Activated CD4-positive, alpha-beta T cell treated with anti-CD3 and anti-CD28 coated beads, Interleukin-2, amount 50 U/mL, for 24 hours (primary cell): ENCODE results near the gene SASH1.
"Not testable (repeated sequence)": the region's sequence is repeated elsewhere in the genome, so short reads cannot be mapped to it uniquely, and the experiment has no call there.

Experiments used
- DNase-seq, 2 donors: peaks; one replicate each; pipeline ENCODE4 v3.0.0-alpha.2; 2020; ENCODE audit warnings: low read depth in 1 of 2, low spot score in 1 of 2

SASH1 gene

DNA sequence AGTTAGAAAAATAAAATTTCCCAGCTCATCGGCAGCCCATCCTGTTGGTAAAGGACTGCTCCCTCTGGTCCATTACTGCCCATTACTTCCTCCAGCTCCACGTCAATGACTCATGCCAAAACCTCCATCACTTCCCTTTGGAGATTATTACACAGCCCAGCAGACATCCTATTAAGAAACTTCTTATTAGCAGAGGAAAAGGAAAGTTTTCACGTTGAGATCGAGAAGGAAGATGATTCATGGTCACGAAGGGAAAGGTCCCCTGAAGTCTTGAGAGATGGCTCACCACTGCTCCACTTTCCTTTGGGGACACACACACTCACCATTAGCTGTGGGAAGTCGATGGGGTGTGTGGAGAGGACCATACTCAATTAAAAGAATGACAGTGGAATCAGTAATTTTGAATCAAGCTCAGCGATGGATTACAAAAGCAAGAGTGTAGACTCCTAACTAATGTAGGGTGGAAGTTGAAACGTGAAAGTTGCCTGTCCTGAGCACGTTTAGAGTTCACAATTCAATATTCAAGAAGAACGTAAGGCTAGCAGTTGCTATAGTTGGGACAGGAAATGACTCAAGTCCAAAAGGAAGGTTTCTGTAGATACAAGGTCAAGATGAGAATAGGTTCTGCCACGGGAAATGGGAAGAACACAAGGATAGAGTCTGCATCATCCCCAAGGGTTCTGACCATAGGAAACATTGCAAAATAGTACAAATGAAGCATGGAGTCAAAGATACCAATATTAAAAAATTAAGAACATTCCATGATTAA is 21.6 kb downstream of the SASH1 start:
- DNase-seq, result no peak

GRCh38 chr6:148365041-148365440 is 22.4 kb downstream of the SASH1 start:
- no peak for DNase-seq

- no peak for DNase-seq
Observed at GRCh38 chr6:148367411-148368024, 24.9 kb downstream of the SASH1 start.

- no peak for DNase-seq
Observed at GRCh38 chr6:148370176-148370575, 27.5 kb downstream of the SASH1 start.

GRCh38 chr6:148374040-148374774 is 31.6 kb downstream of the SASH1 start:
- DNase-seq, result no peak

- no peak for DNase-seq
Observed at GRCh38 chr6:148375401-148375800, 32.8 kb downstream of the SASH1 start.

- DNase-seq, result no peak
Observed at GRCh38 chr6:148379481-148379880, 36.8 kb downstream of the SASH1 start.

DNA sequence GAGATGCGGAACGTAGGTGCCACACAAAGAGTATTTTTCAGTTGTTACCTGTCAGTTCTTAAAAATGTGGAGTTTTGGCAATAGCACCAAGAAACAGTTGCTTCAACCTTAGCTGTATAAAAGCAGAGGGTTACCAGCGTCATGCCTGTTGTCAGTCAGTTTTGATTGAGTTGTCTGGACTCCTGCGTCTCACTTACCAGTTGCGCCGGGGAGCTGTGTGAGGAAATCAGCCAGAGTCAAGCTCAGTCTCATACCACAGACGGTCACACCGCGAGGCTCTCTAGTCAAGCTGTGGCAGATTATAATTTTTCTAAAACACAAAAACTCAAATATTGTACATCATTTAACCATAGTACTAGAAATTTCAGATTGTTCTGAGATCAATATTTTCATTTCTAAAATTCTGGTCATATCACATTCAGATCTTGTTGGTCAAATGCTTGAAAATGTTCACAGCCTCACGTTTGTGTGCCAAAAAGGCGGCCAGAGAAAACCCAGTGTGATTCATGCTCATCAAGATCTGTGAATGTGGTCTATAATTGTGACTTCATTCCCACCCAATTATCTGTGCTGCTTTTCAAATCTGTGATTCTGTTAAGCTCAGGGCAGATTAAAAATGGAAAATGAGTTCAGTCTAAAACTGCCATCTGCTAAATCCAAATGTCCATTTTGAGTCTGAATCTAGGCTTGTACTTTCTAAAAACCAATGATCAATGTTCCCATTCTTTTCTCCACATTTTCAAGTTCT is 37.5 kb downstream of the SASH1 start:
- no peak for DNase-seq

DNA sequence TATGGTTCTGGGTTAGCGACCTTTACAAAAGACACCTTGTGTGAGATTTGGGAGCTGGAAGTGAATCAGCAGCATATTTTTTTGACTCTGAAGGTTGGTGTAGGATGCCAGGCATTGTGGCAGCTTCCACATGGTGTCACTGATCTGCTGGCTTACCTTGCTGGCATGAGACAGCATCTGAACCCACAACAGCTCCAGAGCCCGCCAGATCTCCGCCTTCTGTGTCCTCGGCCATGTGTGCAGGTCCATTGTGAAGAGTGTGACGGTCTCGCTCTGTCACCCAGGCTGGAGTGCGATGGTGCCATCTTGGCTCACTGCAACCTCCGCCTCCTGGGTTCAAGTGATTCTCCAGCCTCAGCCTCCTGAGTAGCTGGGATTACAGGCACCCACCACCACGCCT is 39.4 kb downstream of the SASH1 start:
- DNase-seq, result not testable (repeated sequence)

GRCh38 chr6:148382861-148383260 is 40.2 kb downstream of the SASH1 start:
- DNase-seq, result no peak

DNA sequence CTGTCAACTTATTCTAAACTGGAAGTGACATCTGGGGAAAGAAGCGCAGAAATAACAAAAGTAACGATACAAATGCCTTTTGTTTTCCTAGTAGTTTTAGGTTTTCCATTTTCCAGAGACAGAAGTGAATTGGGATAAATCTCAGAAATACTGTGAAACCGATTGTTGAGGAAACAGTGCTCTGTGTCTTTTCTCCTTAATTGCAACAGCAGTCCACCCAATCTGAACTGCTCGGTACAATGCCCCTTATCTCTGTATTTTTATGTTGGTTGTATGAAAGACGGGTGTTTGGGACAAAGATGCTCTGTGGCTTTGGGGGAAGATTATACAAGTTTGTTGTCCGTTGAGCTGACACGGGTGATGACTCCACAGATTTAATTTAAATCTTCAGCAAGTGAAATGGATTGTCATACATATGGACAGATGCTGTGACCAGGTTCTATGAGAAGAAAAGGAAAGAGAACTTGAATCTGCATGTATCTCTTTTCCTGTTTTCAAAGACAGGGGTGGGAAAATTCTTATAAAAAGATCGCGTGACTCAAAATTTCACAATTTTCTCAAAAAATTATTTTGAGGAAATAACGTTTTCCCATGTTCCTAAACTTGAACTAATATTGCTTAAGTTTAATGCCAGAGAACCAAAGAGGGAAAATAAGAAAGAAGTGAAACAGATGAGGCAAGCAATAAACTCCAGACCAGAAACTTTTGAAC is 41.2 kb downstream of the SASH1 start:
- no peak for DNase-seq

- no peak for DNase-seq
Observed at GRCh38 chr6:148385379-148385778, 42.7 kb downstream of the SASH1 start.

GRCh38 chr6:148388521-148388920 is 45.9 kb downstream of the SASH1 start:
- DNase-seq, result no peak

DNA sequence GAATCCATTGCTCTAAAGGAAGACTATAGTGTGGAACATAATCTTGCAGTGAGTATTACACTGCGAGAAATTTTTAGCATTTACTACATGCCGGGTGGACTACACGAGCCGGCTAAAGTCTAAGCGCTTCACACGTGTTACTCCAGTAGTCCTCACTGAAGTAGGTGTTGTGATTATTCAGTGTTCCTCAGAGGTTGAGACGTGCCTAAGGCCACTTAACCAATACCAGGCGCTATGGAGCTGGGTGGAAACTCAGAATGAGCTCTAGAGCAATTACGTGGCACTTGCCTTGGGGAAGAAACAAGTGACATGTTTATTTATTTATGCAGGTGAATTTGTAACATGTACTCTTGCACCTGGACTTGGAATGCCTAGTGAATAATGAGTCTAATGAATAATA is 46.4 kb downstream of the SASH1 start:
- DNase-seq, result no peak

GRCh38 chr6:148389917-148390316 is 47.3 kb downstream of the SASH1 start:
- DNase-seq, result no peak

DNA sequence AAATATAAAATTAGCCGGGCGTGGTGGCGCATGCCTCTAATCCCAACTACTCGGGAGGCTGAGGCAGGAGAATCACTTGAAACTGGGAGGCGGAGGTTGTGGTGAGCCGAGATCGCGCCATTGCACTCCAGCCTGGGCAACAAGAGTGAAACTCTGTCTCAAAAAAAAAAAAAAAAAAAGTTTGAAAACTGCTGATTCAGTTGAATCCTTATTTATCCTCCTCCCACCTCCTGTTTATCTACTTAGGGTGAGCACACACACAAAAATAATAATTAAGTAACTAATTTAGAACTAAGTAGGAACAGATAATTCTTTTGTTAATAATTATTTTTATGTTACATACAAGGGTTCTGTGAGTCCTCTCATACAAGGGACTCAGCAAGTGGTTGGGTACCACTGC is 49.5 kb downstream of the SASH1 start:
- DNase-seq, result not testable (repeated sequence)

DNA sequence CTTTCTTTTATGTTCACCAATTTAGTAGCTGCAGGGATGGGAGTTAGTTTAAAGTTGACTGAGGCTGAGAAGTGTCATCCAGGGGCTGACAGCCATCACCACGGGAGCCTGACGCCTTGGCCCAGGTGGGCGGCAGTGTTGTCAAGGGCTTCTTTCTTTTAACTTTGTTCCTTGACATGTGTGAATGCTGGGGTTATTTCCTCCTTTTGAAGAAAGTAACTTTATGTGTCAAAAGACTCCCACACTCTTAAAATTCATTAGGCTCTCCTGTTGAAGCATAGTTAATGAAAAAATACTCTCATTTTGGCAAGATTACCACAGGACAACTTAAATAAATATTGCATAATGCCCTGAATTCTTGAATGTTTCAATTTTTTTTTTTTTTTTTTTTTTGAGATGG is 50.0 kb downstream of the SASH1 start:
- DNase-seq, result no peak

DNA sequence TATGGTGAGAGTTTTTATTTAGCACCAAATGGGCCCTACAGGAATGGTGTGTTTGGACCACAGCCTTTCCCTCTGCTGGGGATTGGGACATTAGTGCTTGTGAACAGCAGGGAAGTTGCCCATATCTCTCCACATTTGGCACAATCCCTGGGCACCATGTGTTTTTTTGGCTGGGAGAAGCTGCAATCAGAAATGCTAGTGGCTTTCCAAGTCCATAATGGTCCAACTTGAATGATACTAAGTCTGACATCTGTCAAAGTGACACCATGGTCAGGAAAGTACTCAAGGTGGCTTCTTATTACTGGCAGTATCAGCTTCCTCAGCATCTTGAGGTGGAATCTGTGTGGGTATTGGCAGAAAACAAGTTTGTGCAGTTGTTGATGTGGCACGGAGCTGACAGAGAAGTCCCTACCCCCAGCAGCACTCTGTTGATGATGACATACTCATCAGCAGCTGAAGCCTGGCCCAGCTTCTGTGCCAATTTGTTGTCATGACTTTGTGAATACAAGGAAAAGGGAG is 53.0 kb downstream of the SASH1 start:
- DNase-seq, result no peak

DNA sequence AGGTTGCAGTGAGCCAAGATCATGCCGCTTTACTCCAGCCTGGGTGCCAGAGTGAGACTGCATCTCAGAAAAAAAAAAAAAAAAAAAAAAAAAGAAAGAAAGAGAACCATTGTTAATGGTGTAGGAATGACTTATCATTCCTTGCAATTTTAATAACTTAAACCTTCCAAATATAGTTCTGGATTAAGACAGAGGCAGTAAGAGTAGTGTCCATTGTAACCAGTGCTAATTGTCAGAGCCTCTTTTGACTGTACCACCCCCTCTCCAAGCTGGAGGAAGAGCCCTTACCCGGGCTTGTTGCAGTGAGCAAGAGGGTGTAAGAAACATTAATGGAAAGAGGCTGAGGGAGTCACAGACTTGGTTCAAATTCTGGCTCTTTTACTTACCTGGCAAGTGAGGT is 53.8 kb downstream of the SASH1 start:
- DNase-seq, result no peak

GRCh38 chr6:148396926-148397325 is 54.3 kb downstream of the SASH1 start:
- no peak for DNase-seq

DNA sequence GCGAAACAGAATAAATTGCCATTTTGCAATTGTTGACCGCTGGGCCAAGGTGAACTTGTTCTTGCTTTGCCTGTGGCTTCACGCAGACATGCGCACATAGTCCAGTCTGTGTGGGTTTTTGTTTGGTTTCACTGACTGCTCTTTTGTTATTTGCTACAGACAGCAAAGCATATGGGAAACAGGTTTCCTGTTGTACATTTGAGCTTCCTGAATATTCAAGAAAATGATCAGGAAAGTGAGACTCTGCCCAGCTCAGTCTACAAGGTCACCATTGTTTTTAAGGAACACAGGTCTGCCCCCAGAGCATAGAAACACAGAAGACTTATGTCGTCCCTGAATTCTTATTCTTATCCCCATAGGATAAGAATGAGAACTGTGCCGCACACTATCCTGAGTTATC is 55.6 kb downstream of the SASH1 start:
- no peak for DNase-seq
